ENCODE measurements around the gene PRTFDC1. TPM values are rescaled to one million over a fixed set of nuclear protein-coding genes. Genes with fewer than 3 reads are reported as not detected.
"Not testable (repeated sequence)": the region's sequence is repeated elsewhere in the genome, so short reads cannot be mapped to it uniquely, and the experiment has no call there.

PRTFDC1 gene
- total and polyA plus RNA-seq, 2 of the 8 experiments (the other 6 are each of a cell fraction or from before 2014, with no cell fraction given): 5.9 to 6.6 TPM

DNA sequence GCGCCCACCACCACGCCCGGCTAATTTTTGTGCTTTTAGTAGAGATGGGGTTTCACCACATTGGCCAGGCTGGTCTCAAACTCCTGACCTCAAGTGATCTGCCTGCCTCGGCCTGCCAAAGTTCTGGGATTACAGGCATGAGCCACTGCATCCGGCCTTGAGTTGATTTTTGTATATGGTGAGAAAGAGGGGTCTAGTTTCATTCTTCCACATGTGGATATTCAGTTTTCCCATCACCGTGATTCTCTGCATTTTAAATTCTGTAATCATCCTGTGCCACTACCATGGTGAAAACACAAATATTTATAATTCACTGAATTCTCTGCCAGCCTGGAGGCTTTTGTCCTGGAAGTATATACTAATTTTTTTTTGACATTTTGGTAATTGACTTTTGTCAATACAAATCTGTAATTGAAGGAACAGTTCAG, 5.2 kb upstream of the PRTFDC1 start:
- H2AFZ ChIP-seq (ENCODE audit: low read length); H3K18ac ChIP-seq (ENCODE audit: extremely low read depth, low read length); POLR2A ChIA-PET (ENCODE audit: partially characterized antibody); H3K23ac ChIP-seq (ENCODE audit: insufficient read length); H2BK12ac ChIP-seq (ENCODE audit: low read depth, low read length); H4K5ac ChIP-seq (ENCODE audit: insufficient read length, low read depth, low read length); H3K14ac ChIP-seq (ENCODE audit: insufficient read length); H3K36me3 ChIP-seq (ENCODE audit: control insufficient read depth in 2 of 4, insufficient read depth in 4 of 4, low read length in 3 of 4); FAIRE-seq; H3K27ac ChIP-seq (ENCODE audit: low read depth, low read length); CTCF ChIA-PET (ENCODE audit: partially characterized antibody); H4K91ac ChIP-seq (replicated peaks; ENCODE audit: insufficient read length, low read length); H3K4me2 ChIP-seq (ENCODE audit: insufficient read depth in 1 of 2, low read depth in 2 of 2, low read length in 2 of 2); H3K9me3 ChIP-seq (ENCODE audit: insufficient read depth in 2 of 2, low read depth in 1 of 2, low read length in 1 of 2); H3K23me2 ChIP-seq (ENCODE audit: low read depth, low read length); H2BK120ac ChIP-seq (replicated peaks; ENCODE audit: low read depth, low read length); H3K4ac ChIP-seq (replicated peaks; ENCODE audit: insufficient read length, low read depth, low read length); H4K20me1 ChIP-seq (replicated peaks in 1 of 2; ENCODE audit: control insufficient read depth in 1 of 2, insufficient read depth in 2 of 2, low read length in 2 of 2); H2BK15ac ChIP-seq (ENCODE audit: low read length); H2AK5ac ChIP-seq (ENCODE audit: low read depth, low read length); DNase-seq (ENCODE audit: low read depth in 1 of 2, low spot score in 2 of 2); H3K9ac ChIP-seq (replicated peaks in 1 of 4; ENCODE audit: extremely low read depth in 1 of 4, low read depth in 3 of 4, low read length in 3 of 4); H2BK5ac ChIP-seq (ENCODE audit: low read depth, low read length); H3K79me1 ChIP-seq (ENCODE audit: low read depth, low read length); H4K8ac ChIP-seq (ENCODE audit: extremely low read depth, insufficient read depth, low read length); H3K4me3 ChIP-seq (ENCODE audit: extremely low read depth in 1 of 4, insufficient read depth in 2 of 4, low read depth in 3 of 4, low read length in 4 of 4); H2BK20ac ChIP-seq (ENCODE audit: low read length); H3K27me3 ChIP-seq (replicated peaks in 1 of 4; ENCODE audit: control insufficient read depth in 3 of 4, extremely low read depth in 1 of 4, insufficient read depth in 3 of 4, low read length in 3 of 4); H3K79me2 ChIP-seq (ENCODE audit: control insufficient read depth in 1 of 2, insufficient read depth in 2 of 2, low read length in 2 of 2); H3K56ac ChIP-seq (replicated peaks; ENCODE audit: insufficient read length, low read depth, low read length): not testable (repeated sequence)
- peaks cover 5 to 11% (median 8%) of the 10 kb centered on the region in 4 experiments; a peak in 5 of 7 replicates for H3K4me1 ChIP-seq (replicated peaks in 1 of 4; ENCODE audit: control insufficient read depth in 3 of 4, insufficient read depth in 4 of 4, low read length in 3 of 4)
- WGBS, 2 experiments (ENCODE audit: extremely low coverage in 1 of 2, insufficient coverage in 1 of 2, insufficient read length in 1 of 2, insufficient replicate concordance in 2 of 2, low coverage in 1 of 2, low lambda C conversion rate in 2 of 2, missing lambda C conversion rate in 1 of 2): 88% methylated on average over 6 of the region's 6 CpGs; no CpG with 5 or more reads in 1 of the 2 experiments

Measured in H1 (cell line).